PC-9 (cell line): ENCODE measurements around the gene CTNND2. TPM values are rescaled to one million over a fixed set of nuclear protein-coding genes. Genes with fewer than 3 reads are reported as not detected.

Experiments
- BruUV-seq: library from RNA; stranded (reverse); fragments of 400-500 nt; replicated peaks from 2 replicates; lab custom pipeline; 2021; lab: Mats Ljungman, UMichigan
- CTCF ChIA-PET: fragments of 300-600 bp; sonication (Branson Sonifier 250); formaldehyde crosslinking; loops from one replicate; lab custom pipeline; 2022; ENCODE audit warnings: antibody characterized with exemption; lab: Charles Lee
- POLR2A ChIA-PET: fragments of 300-600 bp; sonication (Branson Sonifier 250); formaldehyde crosslinking; loops from one replicate; lab custom pipeline; 2022; ENCODE audit warnings: antibody characterized with exemption; ENCODE audit not compliant: unreplicated experiment; lab: Charles Lee
- DNase-seq, 2 experiments: peaks; one replicate each; pipeline versions ENCODE4 v3.0.0 to v3.0.0-alpha.2; 2015 to 2022; ENCODE audit warnings: mixed read lengths in 1 of 2
- H2AFZ ChIP-seq: fragments of 200-600 bp; sonication (generic); 2 replicates; pipeline ENCODE4 v1.8.1; 2017; ENCODE audit warnings: antibody characterized with exemption
- H3F3A ChIP-seq: fragments of 200-600 bp; sonication (generic); 2 replicates; pipeline ENCODE4 v1.8.1; 2017; ENCODE audit warnings: antibody characterized with exemption, mild to moderate bottlenecking, low read depth; ENCODE audit not compliant: insufficient read depth
- H3K27ac ChIP-seq: fragments of 200-600 bp; sonication (generic); 2 replicates; pipeline ENCODE4 v1.6.1; 2016; ENCODE audit warnings: mixed run types
- H3K27me3 ChIP-seq: fragments of 200-600 bp; sonication (generic); 2 replicates; pipeline ENCODE4 v1.6.1; 2016; ENCODE audit warnings: low read depth, mixed run types; ENCODE audit not compliant: insufficient read depth
- H3K36me3 ChIP-seq: fragments of 200-600 bp; sonication (generic); 2 replicates; pipeline ENCODE4 v1.6.1; 2016; ENCODE audit warnings: low read depth, mixed run types
- H3K4me1 ChIP-seq: fragments of 200-600 bp; sonication (generic); replicated peaks from 2 replicates; pipeline ENCODE4 v1.6.1; 2016; ENCODE audit warnings: mixed run types; ENCODE audit not compliant: insufficient read depth
- H3K4me2 ChIP-seq: fragments of 200-600 bp; sonication (generic); 2 replicates; pipeline ENCODE4 v1.6.1; 2017; ENCODE audit warnings: mixed run types
- H3K4me3 ChIP-seq: fragments of 200-600 bp; sonication (generic); 2 replicates; pipeline ENCODE4 v1.6.1; 2016; ENCODE audit warnings: mixed run types
- H3K79me2 ChIP-seq: fragments of 200-600 bp; sonication (generic); 2 replicates; pipeline ENCODE4 v1.6.1; 2017; ENCODE audit warnings: low read depth, mixed run types
- H3K9me2 ChIP-seq: fragments of 200-600 bp; sonication (generic); 2 replicates; pipeline ENCODE4 v1.8.1; 2017; ENCODE audit warnings: mild to moderate bottlenecking; ENCODE audit not compliant: insufficient read depth
- H3K9me3 ChIP-seq: fragments of 200-600 bp; sonication (generic); 2 replicates; pipeline ENCODE4 v1.8.1; 2016; ENCODE audit warnings: low read depth; ENCODE audit not compliant: insufficient read depth
- H4K20me1 ChIP-seq: fragments of 200-600 bp; sonication (generic); 2 replicates; pipeline ENCODE4 v1.8.1; 2017; ENCODE audit not compliant: insufficient read depth
- EZH2 ChIP-seq: fragments of 200-600 bp; sonication (generic); IDR thresholded peaks from 2 replicates; pipeline ENCODE4 v1.8.0; 2017; ENCODE audit warnings: antibody characterized with exemption, low read depth
- intact Hi-C: fragments of 100-400 bp; cut with micrococcal nuclease; formaldehyde crosslinking; loops from one replicate; pipeline ENCODE4 v1.10.0; 2022; ENCODE audit not compliant: unreplicated experiment
- total RNA-seq: library from RNA; stranded (reverse); gene quantifications from 2 replicates; pipeline ENCODE4 v1.2.3, GENCODE V29; 2021
- TF ChIP-seq, protein P1 (sequence below): fragments of 200-600 bp; sonication (generic); conservative IDR thresholded peaks from 2 replicates; pipeline ENCODE4 v1.6.1; 2017; ENCODE audit warnings: mixed run types, antibody characterized with exemption, mild to moderate bottlenecking, moderate library complexity

Gene CTNND2
- total RNA-seq, 1 experiment from 2014 or later = not detected

- ChIA-PET POLR2A (no interaction called here), CTCF (no interaction called here)
- Histone ChIP-seq H3K9me3 (no peaks in the 10 kb centered on the region), H2AFZ (no peak overlapping the region), H3K79me2 (no peaks in the 10 kb centered on the region), H3F3A (no peaks in the 10 kb centered on the region), H4K20me1 (no peaks in the 10 kb centered on the region), H3K27me3 (peaks cover 11% of the 10 kb centered on the region), H3K4me1 (no peaks in the 10 kb centered on the region), H3K9me2 (no peaks in the 10 kb centered on the region), H3K4me3 (no peak overlapping the region), H3K27ac (no peak overlapping the region), H3K4me2 (no peak overlapping the region), H3K36me3 (no peaks in the 10 kb centered on the region)
- no TSS peak for BruUV-seq
- DNase-seq = no peak
- TF ChIP-seq, protein P1, sequence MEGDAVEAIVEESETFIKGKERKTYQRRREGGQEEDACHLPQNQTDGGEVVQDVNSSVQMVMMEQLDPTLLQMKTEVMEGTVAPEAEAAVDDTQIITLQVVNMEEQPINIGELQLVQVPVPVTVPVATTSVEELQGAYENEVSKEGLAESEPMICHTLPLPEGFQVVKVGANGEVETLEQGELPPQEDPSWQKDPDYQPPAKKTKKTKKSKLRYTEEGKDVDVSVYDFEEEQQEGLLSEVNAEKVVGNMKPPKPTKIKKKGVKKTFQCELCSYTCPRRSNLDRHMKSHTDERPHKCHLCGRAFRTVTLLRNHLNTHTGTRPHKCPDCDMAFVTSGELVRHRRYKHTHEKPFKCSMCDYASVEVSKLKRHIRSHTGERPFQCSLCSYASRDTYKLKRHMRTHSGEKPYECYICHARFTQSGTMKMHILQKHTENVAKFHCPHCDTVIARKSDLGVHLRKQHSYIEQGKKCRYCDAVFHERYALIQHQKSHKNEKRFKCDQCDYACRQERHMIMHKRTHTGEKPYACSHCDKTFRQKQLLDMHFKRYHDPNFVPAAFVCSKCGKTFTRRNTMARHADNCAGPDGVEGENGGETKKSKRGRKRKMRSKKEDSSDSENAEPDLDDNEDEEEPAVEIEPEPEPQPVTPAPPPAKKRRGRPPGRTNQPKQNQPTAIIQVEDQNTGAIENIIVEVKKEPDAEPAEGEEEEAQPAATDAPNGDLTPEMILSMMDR = no peak
- no peak for TF ChIP-seq EZH2
- intact Hi-C loops = no loop called here
Observed at GRCh38 chr5:11857391-11857790, 46.9 kb downstream of the CTNND2 start.

DNA sequence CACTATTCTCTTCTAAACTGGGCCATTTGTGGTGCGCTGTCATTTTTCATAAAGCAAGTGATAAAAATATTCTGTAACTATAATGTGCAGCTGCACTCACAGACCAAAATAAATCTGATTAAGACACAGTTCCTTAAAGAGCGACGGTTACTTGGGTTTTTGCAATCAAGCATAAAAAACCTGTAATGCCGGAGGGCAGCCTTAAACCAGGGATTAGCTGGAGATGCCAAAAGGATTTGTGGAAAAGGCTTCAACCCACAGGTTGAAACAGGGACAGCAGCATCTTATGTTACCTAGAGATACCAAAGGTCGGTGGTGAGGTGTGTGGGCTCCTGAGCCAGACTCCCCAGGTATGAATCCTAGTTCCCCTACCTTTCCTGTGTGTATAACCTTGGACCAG lies 49.3 kb downstream of the CTNND2 start:
- POLR2A ChIA-PET = no interaction called here
- H3K27ac ChIP-seq = no peak overlapping the region
- intact Hi-C loops = no loop called here
- no peaks in the 10 kb centered on the region for H3K36me3 ChIP-seq
- no peak overlapping the region for H2AFZ ChIP-seq
- no TSS peak for BruUV-seq
- CTCF ChIA-PET = no interaction called here
- H3K4me3 ChIP-seq = no peak overlapping the region
- no peak overlapping the region for H3K4me2 ChIP-seq
- no peaks in the 10 kb centered on the region for H3K4me1 ChIP-seq
- no peak for DNase-seq
- no peaks in the 10 kb centered on the region for H3K9me2 ChIP-seq
- TF ChIP-seq, protein P1 = no peak
- no peak for TF ChIP-seq EZH2
- H3K9me3 ChIP-seq = no peaks in the 10 kb centered on the region
- H4K20me1 ChIP-seq = no peaks in the 10 kb centered on the region
- no peaks in the 10 kb centered on the region for H3F3A ChIP-seq
- peaks cover 7% of the 10 kb centered on the region for H3K27me3 ChIP-seq
- no peaks in the 10 kb centered on the region for H3K79me2 ChIP-seq

DNA sequence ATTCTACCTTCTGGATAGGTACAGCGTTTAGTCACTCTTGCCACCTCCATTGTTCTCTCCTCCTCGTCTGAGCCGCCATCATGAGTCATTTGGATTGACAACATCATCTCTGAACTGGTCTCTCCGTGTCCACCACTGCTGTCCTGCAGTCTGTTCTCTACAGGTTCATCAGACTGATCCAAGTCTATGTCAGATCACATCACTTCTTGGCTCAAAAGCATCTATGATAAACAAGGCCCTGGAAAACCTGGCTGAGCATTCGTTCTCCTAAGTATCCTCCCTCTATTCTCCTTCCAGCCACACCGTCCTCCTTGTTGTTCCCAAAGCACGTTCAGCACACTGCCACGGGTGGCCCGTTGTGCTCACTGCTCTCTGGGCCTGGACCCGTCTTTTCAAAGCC lies 50.5 kb downstream of the CTNND2 start:
- TF ChIP-seq, protein P1 = no peak
- no peak for TF ChIP-seq EZH2
- H3K9me3 ChIP-seq = no peaks in the 10 kb centered on the region
- no peak overlapping the region for H3K27ac ChIP-seq
- no peaks in the 10 kb centered on the region for H3F3A ChIP-seq
- DNase-seq = no peak
- POLR2A ChIA-PET = no interaction called here
- H3K36me3 ChIP-seq = no peaks in the 10 kb centered on the region
- intact Hi-C loops = no loop called here
- no peaks in the 10 kb centered on the region for H3K9me2 ChIP-seq
- H3K79me2 ChIP-seq = no peaks in the 10 kb centered on the region
- peaks cover 5% of the 10 kb centered on the region; the same call in 1 of the 2 replicates for H3K27me3 ChIP-seq
- H2AFZ ChIP-seq = no peak overlapping the region
- H3K4me1 ChIP-seq = no peaks in the 10 kb centered on the region
- no peak overlapping the region for H3K4me2 ChIP-seq
- H4K20me1 ChIP-seq = no peaks in the 10 kb centered on the region
- BruUV-seq = no TSS peak
- H3K4me3 ChIP-seq = no peak overlapping the region
- CTCF ChIA-PET = no interaction called here
